Psoas muscle (tissue), 8 donors: ENCODE measurements around the gene VSIR. TPM values are rescaled to one million over a fixed set of nuclear protein-coding genes. Genes with fewer than 3 reads are reported as not detected.

Source experiments
- ATAC-seq, 4 donors: fragments of 200-7000 bp; cut with Tn5 transposase; one replicate each; pipeline ENCODE4 v1.9.1; 2020; ENCODE audit warnings: moderate library complexity in 3 of 4, mild to moderate bottlenecking in 2 of 4
- DNase-seq, 2 donors: peaks; one replicate each; pipeline ENCODE4 v3.0.0-alpha.2; 2020
- H3K27ac ChIP-seq: fragments of 200-600 bp; one replicate; pipeline ENCODE4 v1.8.0; 2022
- H3K27me3 ChIP-seq, 3 donors: fragments of 200-600 bp in 1 of 3; one replicate each; pipeline versions ENCODE4 v1.6.1 to v1.8.0; 2013 to 2022; ENCODE audit warnings: low read length in 2 of 3, mild to moderate bottlenecking in 2 of 3, moderate library complexity in 1 of 3; ENCODE audit not compliant: insufficient read depth in 3 of 3
- H3K36me3 ChIP-seq, 2 donors: fragments of 200-600 bp in 1 of 2; one replicate each; pipeline versions ENCODE4 v1.6.1 to v1.8.0; 2013 to 2022; ENCODE audit warnings: low read depth in 1 of 2, mild to moderate bottlenecking in 1 of 2, moderate library complexity in 1 of 2; ENCODE audit not compliant: insufficient read depth in 1 of 2
- H3K4me1 ChIP-seq: fragments of 200-600 bp; one replicate; pipeline ENCODE4 v1.8.0; 2022
- H3K4me3 ChIP-seq: fragments of 200-600 bp; one replicate; pipeline ENCODE4 v1.8.0; 2022; ENCODE audit warnings: mild to moderate bottlenecking
- H3K9me3 ChIP-seq: fragments of 200-600 bp; one replicate; pipeline ENCODE4 v1.8.0; 2022
- WGBS, 3 donors: extraction: QIAGEN DNeasy Blood & Tissue Kit; methylation state at CpG; one replicate each; pipeline versions ENCODE4 v1.1.6 to v1.1.7; 2013; 5-methylcytosine and 5-hydroxymethylcytosine counted together
- intact Hi-C, 2 donors: fragments of 100-400 bp; cut with DNase I; formaldehyde crosslinking; loops; one replicate each; pipeline versions ENCODE4 v1.11.0 to v1.14.2; 2022
- polyA plus RNA-seq, 3 donors: library from polyadenylated mRNA; stranded (reverse); fragments of 200-250 nt; gene quantifications; one replicate each; pipeline ENCODE4 v1.2.3, GENCODE V29; 2013
- total RNA-seq, 4 donors: library from RNA; stranded (reverse); fragmentation: NEBNext Ultra II Directional in 2 of 4; extraction: Animal tissue kit (Norgen Biotek cat#: 25700) in 2 of 4; gene quantifications; one replicate each; pipeline versions ENCODE4 v1.2.1 to v1.2.4, GENCODE V29; 2021 to 2023
- TF ChIP-seq, protein P1 (sequence below): fragments of 200-600 bp; IDR thresholded peaks from one replicate; pipeline ENCODE4 v1.8.0; 2022; ENCODE audit warnings: antibody characterized with exemption
- donor health status: healthy with polysubstance abuse.
- donor health status: DM: no; HTN: no; CAD: no; lungs with moderate emphysema.
- donor health status: Bipolar disorder and iron deficiency.
- donor health status: healthy.
- donor health status: DM: yes; HTN: yes; CAD: no.
- donor health status: DM: no; HTN: no; CAD: no.
- donor health status: DM: no; HTN: no; CAD: no.
- donor health status: DM: yes; HTN: yes; CAD: no.

Gene VSIR
- total and polyA plus RNA-seq, 7 donors, result 12.5 to 21.8 (median 18.1) TPM

- DNase-seq, result no peak
- H3K36me3 ChIP-seq, result no peaks in the 10 kb centered on the region
- no peak for ATAC-seq
- H3K4me3 ChIP-seq, result no peak overlapping the region
- intact Hi-C loops, result no loop called here
- no peak overlapping the region for H3K27ac ChIP-seq
- WGBS, 3 donors, result 92 to 95% (median 93%) methylated on average over 10 of the region's 10 CpGs
- TF ChIP-seq, protein P1, sequence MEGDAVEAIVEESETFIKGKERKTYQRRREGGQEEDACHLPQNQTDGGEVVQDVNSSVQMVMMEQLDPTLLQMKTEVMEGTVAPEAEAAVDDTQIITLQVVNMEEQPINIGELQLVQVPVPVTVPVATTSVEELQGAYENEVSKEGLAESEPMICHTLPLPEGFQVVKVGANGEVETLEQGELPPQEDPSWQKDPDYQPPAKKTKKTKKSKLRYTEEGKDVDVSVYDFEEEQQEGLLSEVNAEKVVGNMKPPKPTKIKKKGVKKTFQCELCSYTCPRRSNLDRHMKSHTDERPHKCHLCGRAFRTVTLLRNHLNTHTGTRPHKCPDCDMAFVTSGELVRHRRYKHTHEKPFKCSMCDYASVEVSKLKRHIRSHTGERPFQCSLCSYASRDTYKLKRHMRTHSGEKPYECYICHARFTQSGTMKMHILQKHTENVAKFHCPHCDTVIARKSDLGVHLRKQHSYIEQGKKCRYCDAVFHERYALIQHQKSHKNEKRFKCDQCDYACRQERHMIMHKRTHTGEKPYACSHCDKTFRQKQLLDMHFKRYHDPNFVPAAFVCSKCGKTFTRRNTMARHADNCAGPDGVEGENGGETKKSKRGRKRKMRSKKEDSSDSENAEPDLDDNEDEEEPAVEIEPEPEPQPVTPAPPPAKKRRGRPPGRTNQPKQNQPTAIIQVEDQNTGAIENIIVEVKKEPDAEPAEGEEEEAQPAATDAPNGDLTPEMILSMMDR, result no peak
- peaks cover 11% of the 10 kb centered on the region for H3K4me1 ChIP-seq
- no peaks in the 10 kb centered on the region for H3K27me3 ChIP-seq
- no peaks in the 10 kb centered on the region for H3K9me3 ChIP-seq
Observed at GRCh38 chr10:71742301-71743088, 30.8 kb downstream of the VSIR start.

DNA sequence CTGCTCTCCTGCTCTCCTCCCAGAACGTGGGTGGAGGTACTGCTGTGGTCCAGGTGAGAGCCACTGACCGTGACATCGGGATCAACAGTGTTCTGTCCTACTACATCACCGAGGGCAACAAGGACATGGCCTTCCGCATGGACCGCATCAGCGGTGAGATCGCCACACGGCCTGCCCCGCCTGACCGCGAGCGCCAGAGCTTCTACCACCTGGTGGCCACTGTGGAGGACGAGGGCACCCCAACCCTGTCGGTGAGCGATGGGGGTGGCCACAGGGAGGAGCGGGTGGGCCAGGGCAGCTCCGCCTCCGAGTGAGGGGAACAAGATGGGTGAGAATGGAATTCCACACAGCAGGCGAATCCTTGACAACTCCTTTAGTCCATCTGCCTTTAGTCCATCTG is 31.6 kb downstream of the VSIR start:
- ATAC-seq (no peak), DNase-seq (no peak)
- no peaks in the 10 kb centered on the region for H3K9me3 ChIP-seq
- intact Hi-C loops, result no loop called here
- WGBS, 3 donors, result 96 to 97% (median 97%) methylated on average over 20 of the region's 20 CpGs
- peaks cover 9% of the 10 kb centered on the region for H3K4me1 ChIP-seq
- H3K27ac ChIP-seq, result no peak overlapping the region
- H3K4me3 ChIP-seq, result no peak overlapping the region
- H3K27me3 ChIP-seq, result no peaks in the 10 kb centered on the region
- no peaks in the 10 kb centered on the region for H3K36me3 ChIP-seq
- TF ChIP-seq, protein P1, result no peak

GRCh38 chr10:71741029-71741428 is 32.3 kb downstream of the VSIR start:
- no peak overlapping the region for H3K27ac ChIP-seq
- peaks cover 10% of the 10 kb centered on the region for H3K4me1 ChIP-seq
- DNase-seq, result no peak
- no peak for ATAC-seq
- H3K36me3 ChIP-seq, result no peaks in the 10 kb centered on the region
- 70 to 83% (median 80%) methylated on average over 4 of the region's 4 CpGs for WGBS, 3 donors
- intact Hi-C loops, result no loop called here
- no peaks in the 10 kb centered on the region for H3K27me3 ChIP-seq
- TF ChIP-seq, protein P1, result no peak
- H3K4me3 ChIP-seq, result no peak overlapping the region
- H3K9me3 ChIP-seq, result no peaks in the 10 kb centered on the region

DNA sequence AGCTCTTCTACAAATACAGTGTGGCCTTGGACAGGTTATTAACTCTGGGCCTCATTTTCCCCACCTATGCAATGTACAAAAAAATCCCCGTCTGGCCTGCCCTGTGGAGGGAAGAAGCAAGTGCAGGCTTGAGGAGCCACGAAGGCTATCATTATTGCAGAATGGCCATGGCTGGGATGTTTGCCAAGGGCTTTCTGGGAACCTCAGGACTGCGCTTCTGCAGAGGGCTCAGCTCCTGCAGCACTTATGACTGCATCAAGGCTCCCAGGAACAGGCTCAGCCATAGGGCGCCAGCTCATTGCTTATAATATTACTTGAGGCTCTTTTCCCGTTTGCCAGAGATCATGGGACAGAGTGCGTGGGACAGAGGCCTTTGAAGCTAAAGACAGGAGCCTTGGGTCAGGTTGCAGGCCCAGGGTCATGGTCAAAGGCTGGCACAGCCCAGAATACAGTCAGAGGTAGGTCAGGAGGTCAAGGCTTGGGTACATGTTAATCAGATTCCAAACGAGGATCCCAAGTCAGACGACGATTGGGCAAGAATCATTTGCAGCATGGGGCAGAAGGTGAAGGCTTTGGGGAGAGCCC is 33.2 kb downstream of the VSIR start:
- WGBS, 3 donors, result 31 to 65% (median 42%) methylated on average over 9 of the region's 9 CpGs
- Histone ChIP-seq H3K4me3 (no peak overlapping the region), H3K36me3 (no peaks in the 10 kb centered on the region), H3K4me1 (peaks cover 17% of the 10 kb centered on the region), H3K27ac (no peak overlapping the region), H3K9me3 (no peaks in the 10 kb centered on the region), H3K27me3 (no peaks in the 10 kb centered on the region)
- DNase-seq (no peak), ATAC-seq (peak in 3 of 4 donors; percentile 45 to 55 (median 53))
- intact Hi-C loops, result no loop called here
- TF ChIP-seq, protein P1, result no peak
